OCI-M2 (cell line): ENCODE measurements around the gene CDK6.
"Not testable (repeated sequence)": the region's sequence is repeated elsewhere in the genome, so short reads cannot be mapped to it uniquely, and the experiment has no call there.

Source experiments
- DNase-seq: peaks from one replicate; lab custom pipeline; 2025; ENCODE audit not compliant: unreplicated experiment; lab: John Stamatoyannopoulos, UW

CDK6 gene

DNA sequence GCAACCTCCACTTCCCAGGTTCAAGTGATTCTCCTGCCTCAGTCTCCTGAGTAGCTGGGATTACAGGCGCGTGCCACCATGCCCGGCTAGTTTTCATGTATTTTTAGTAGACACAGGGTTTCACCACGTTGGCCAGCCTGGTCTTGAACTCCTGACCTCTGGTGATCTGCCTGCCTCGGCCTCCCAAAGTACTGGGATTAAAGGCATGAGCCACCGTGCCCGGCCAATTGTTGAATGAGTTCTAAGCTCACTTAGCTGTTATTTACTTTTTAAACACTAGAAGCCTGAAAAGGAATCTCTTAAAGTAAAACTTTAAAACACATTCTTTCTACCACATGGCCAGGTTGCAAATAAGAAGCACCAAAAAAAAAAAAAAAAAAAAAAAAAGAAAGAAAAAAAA lies 231.9 kb downstream of the CDK6 start:
- DNase-seq, result not testable (repeated sequence)

DNA sequence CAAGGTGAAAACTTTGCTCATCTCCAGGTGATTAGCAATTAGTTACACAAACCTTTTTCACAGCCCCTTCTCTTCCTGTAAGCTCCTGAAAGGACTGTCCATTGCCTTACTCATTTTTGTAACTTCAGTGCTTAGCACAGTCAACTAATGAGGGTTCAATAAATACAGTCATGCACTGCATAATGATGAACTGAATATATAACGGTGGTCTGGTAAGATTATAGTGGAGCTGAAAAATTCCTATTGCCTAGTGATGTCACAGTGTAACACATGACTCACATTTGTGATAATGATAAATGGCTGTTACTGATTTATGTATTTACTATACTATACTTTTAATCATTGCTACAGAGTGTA lies 233.3 kb downstream of the CDK6 start:
- DNase-seq, result no peak

- DNase-seq, result no peak
Observed at GRCh38 chr7:92602352-92603088, 233.9 kb downstream of the CDK6 start.

DNA sequence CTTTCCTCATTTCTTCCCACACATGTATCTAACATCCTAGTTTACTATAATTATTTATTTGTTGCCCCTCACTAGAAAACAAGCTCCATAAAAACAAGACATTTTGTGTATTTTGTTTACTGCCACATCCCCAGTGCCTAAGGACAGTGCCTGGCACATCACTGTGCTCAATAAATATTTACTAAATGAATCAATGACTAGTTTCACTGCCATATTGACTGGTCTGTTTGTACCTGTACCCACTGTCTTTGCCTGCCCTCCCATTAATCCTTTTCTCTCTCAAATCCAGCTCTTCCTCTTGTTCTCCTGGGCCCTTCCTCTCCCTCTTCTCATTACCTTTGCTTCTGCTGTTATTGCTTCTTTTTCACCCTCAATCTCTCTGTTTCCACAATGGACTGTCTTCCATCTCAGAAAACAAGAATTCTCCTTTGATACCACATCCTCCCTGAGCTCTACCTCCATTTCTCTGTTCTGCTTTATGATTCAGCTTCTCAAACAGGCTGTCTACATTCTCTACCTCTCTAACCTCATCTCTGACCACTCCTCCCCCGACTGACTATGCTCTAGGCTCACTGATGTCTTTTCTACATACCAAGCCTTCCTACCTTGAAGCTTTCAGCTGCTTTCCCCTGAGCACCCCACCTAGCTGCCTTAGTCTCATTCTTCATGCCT lies 237.9 kb downstream of the CDK6 start:
- DNase-seq, result no peak

- no peak for DNase-seq
Observed at GRCh38 chr7:92595281-92595680, 241.1 kb downstream of the CDK6 start.

DNA sequence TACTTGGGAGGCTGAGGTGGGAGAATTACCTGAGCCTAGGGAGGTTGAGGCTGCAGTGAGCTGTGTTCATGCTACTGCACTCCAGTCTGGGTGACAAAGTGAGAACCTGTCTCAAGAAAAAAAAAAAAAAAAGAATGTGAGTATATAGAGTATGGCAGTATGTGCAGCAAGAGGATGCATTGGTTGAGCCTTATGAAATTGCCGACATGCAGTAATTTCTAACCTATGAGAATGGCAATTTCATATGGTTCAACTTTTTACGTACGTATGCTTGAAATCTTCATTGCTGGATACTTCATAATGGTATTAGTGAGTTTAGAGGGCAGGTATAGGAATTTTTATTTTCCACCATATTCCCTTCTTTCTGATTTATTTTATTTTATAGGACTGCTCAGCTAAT lies 241.6 kb downstream of the CDK6 start:
- no peak for DNase-seq

GRCh38 chr7:92590711-92591310 lies 245.6 kb downstream of the CDK6 start:
- DNase-seq, result no peak

DNA sequence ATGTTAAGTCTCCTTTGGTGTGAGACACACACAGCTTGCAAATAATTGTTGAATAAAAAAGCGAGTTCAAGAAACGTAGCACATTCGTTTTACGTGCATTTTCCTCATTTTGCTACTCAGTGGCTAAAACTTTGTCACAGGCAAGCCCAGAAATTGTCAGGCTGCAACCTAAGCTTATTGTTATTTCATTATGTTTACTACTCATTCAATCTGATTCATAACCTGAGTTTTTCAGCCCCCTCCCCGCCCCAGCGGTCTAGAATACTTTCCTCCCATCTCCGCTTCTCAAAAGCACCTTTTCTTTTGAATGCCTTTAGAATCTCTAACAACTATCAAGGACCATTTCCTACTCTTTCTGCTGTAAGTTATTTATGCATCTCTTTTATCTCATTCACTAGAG lies 247.3 kb downstream of the CDK6 start:
- DNase-seq, result no peak

DNA sequence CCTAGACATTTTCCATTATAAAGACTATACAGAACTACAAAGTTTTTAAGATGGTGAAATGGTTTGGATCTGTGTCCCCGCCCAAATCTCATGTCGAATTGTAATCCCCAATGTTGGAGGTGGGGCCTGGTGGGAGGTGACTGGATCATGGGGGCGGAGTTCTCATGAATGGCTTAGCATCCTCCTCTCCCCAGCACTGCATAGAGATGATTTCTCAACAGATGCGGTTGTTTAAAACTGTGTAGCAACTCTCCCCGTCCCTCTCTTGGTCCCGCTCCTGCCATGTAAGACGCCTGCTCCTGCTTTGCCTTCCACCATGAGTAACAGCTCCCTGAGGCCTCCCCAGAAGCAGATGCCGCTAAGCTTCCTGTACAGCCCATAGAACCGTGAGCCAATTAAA lies 247.8 kb downstream of the CDK6 start:
- no peak for DNase-seq

GRCh38 chr7:92586841-92587240 lies 249.5 kb downstream of the CDK6 start:
- no peak for DNase-seq

DNA sequence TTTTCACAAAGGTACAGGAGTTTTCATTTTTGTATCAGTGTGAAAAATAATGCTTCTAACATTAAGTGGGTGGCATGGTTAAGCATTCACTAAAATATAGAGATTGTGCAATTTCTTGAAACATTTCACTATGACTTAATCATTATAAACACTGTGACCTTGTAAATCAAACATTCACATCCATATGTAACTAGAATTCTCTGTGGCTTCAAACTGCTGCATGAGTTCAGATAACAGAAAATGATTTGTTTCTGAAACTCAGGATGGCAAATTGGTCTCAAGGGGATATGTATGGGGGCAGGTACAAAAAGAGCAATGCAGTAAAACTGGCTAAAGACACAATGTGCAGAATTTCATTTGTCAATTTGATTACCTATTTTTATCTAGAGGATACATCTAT lies 250.0 kb downstream of the CDK6 start:
- no peak for DNase-seq

DNA sequence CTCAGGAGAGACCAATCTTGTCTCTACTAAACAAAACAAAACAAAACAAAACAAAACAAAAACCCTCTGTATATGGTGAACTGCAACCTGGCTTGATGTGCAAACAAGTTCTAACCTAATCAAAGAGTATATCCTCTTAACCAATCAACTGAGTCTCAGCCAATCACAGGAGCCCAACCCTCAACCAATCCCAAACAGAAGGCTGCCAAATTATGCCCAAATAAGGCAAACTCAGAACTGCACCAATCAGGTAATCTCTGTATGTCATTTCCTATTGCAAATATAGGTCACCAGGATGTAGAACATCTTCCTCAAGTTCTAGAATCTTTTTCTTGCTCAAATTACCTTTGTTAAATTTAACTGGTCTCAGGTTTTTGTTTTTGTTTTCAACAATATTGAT lies 251.4 kb downstream of the CDK6 start:
- DNase-seq, result no peak

DNA sequence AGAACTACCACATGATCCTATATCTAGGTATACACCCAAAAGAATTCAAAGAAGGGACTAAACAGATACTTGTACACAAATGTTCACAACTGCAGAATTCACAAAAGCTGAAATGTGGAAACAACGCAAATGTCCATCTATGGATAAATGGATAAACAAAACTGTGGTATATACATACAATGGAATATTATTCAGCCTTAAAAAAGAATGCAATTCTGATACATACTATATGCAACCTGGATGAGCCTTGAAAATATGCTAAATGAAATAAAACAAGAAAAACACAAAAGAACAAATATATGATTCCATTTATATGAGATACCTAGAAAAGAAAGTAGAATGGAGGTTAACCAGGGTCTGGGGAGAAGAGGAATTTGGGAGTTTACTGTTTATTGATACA lies 253.4 kb downstream of the CDK6 start:
- DNase-seq, result no peak

GRCh38 chr7:92576296-92576695 lies 260.1 kb downstream of the CDK6 start:
- no peak for DNase-seq

DNA sequence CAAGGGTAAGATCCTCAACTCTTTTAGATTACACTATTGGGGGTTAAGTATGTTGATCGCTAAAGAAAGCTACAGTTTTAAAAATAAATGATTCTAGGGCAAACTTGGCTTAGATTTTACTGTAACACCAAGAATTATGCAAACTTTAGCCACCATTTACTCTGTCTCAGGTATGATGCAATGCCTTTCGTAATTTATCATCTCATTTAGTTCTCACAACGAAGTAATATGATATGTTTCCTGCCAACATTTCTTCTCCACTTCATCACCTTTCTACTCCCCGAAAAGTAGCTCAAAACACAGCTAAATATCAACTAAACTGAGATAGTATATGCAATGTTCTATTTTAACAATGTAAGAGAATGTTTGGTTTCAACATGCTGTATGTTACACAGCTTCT lies 267.2 kb downstream of the CDK6 start:
- DNase-seq, result no peak

DNA sequence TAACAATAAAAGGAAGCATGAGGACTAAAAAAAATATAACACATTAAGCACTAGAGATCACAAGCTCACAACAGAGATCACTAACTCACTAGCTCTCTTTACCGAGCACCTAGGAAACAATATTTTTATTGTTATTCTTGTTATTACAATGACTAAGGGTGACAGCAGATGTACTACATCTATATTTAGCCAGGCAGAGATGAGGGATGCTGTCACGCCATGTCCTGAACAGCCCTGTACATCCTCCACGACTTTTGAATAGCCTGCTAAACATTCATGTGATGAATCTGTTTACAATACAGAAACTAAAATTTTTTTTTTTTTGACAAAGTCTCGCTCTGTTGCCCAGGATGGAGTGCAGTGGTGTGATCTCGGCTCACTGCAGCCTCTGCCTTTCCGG lies 268.9 kb downstream of the CDK6 start:
- DNase-seq, result no peak

DNA sequence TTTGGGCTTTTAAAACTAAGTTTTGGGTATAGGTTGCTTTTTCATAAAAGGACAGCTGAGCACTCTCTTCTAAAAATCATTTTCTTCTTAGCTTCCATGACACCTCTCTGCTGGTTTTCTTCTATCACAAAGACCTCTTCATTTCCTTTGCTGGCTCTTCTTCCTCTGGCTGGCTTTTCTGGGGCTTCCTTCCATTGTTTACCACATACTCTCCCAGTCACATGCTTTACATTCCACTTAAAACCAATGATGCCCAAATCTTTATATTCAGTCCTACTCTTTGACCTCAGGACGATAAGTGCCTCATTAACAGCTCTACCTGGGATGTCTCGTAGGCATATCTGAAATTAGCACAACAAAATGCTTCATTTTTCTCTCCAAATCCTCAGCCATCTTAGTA lies 273.0 kb downstream of the CDK6 start:
- no peak for DNase-seq

DNA sequence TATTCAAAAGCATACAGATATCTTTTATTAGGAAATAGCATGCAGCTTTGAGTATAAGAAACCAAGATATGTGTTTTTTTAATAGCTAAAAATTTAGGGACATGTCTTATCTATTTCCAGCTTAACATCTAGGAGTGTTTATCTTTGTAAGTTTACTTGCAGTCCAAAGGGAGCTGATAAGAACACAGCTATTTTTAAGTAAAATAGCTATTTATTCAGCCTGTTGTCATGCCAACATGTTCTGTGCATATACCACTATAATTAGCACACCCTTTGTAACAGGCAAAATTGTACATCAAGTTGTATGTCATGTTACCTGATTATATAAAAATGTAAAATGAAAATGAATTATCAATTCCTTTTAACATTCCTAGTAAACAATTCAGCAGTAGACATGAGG lies 275.8 kb downstream of the CDK6 start:
- no peak for DNase-seq

- DNase-seq, result no peak
Observed at GRCh38 chr7:92557808-92558362, 278.5 kb downstream of the CDK6 start.

DNA sequence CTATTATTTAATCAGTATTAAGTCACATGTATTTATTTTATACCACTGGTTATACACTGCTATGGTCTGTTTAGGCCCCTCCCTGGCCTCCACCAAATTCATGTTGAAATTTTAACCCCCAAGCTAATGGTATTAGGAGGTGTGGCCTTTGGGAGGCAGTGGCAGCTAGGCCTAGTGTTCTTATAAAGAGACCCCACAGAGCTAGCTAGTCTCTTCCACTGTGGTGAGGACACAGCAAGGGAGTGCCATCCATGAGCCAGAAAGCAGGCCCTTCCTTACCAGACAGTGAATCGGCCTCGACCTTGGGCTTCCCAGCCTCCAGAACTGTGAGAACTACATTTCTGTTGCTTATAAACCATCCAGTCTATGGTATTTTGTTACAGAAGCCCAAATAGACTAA lies 279.1 kb downstream of the CDK6 start:
- no peak for DNase-seq
